ENCODE results near the gene PRSS33. TPM values are rescaled to one million over a fixed set of nuclear protein-coding genes. Genes with fewer than 3 reads are reported as not detected.

Gene PRSS33
- total RNA-seq, 4 donors from 2014 or later = not detected

DNA sequence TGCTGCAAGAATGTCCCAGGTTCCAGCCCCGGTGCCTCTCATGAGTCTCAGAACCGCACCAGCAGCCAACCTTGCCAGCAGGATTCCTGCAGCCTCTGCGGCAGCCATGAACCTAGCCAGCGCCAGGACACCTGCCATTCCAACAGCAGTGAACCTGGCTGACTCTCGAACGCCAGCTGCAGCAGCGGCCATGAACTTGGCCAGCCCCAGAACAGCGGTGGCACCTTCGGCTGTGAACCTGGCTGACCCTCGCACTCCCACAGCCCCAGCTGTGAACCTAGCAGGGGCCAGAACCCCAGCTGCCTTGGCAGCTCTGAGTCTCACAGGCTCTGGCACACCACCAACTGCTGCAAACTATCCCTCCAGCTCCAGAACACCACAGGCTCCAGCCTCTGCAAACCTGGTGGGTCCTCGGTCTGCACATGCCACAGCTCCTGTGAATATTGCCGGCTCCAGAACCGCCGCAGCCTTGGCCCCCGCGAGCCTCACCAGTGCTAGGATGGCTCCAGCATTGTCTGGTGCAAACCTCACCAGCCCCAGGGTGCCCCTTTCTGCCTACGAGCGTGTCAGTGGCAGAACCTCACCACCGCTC lies 20.1 kb downstream of the PRSS33 start:
- H3K27ac ChIP-seq = no peak overlapping the region
- H3K36me3 ChIP-seq = peaks cover 0 to 100% of the 10 kb centered on the region in 2 donors

GRCh38 chr16:2766430-2767139 lies 20.8 kb downstream of the PRSS33 start:
- H3K9me3 ChIP-seq = no peaks in the 10 kb centered on the region
- H3K4me1 ChIP-seq = peaks cover 0 to 41% (median 0%) of the 10 kb centered on the region in 3 donors
- TF ChIP-seq CTCF (IDR thresholded peaks at IDR 0.05) (no peak), POLR2A (IDR thresholded peaks at IDR 0.05) (no peak), EP300 (IDR thresholded peaks at IDR 0.05) (no peak)
- no peaks in the 10 kb centered on the region for H3K27me3 ChIP-seq
- no peak overlapping the region for H3K27ac ChIP-seq
- H3K36me3 ChIP-seq = peaks cover 0 to 100% of the 10 kb centered on the region in 2 donors
- 94% methylated on average over 37 of the region's 44 CpGs; no CpG with 5 or more reads in 1 of the 2 donors for WGBS, 2 donors (ENCODE audit: low coverage in 1 of 2)
- no peak for ATAC-seq
- H3K4me3 ChIP-seq = no peak overlapping the region

More for the DNA sequence above, 20.1 kb downstream of the PRSS33 start:
- TF ChIP-seq EP300 (IDR thresholded peaks at IDR 0.05) (no peak), POLR2A (IDR thresholded peaks at IDR 0.05) (no peak), POLR2AphosphoS5 (IDR thresholded peaks at IDR 0.05) (no peak), CTCF (IDR thresholded peaks at IDR 0.05) (no peak)
- peaks cover 0 to 41% (median 0%) of the 10 kb centered on the region in 3 donors for H3K4me1 ChIP-seq
- WGBS, 2 donors (ENCODE audit: low coverage in 1 of 2) = 90% methylated on average over 2 of the region's 19 CpGs; no CpG with 5 or more reads in 1 of the 2 donors
- H3K27me3 ChIP-seq = no peaks in the 10 kb centered on the region
- H3K9me3 ChIP-seq = no peaks in the 10 kb centered on the region
- no peak overlapping the region for H3K4me3 ChIP-seq
- no peak for ATAC-seq

DNA sequence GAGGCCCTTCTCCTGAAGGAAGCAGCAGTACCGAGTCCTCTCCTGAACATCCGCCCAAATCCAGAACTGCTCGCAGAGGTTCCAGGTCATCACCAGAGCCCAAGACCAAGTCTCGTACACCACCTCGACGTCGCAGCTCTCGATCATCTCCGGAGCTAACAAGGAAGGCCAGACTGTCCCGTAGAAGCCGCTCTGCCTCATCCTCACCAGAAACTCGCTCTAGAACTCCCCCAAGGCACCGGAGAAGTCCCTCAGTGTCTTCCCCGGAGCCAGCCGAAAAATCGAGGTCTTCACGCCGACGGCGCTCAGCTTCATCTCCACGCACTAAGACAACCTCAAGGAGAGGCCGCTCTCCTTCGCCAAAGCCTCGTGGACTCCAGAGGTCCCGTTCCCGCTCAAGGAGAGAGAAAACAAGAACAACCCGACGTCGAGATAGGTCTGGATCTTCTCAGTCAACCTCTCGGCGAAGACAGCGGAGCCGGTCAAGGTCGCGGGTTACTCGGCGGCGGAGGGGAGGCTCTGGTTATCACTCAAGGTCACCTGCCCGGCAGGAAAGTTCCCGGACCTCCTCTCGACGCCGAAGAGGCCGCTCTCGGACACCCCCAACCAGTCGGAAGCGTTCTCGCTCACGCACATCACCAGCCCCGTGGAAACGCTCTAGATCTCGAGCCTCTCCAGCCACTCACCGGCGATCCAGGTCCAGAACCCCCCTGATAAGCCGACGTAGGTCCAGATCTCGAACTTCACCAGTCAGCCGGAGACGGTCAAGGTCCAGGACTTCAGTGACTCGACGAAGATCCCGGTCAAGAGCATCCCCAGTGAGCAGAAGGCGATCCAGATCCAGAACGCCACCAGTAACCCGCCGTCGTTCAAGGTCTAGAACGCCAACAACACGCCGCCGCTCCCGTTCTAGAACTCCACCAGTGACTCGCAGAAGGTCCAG lies 21.6 kb downstream of the PRSS33 start:
- H3K9me3 ChIP-seq = no peaks in the 10 kb centered on the region
- H3K4me3 ChIP-seq = no peak overlapping the region
- peaks cover 0 to 35% (median 0%) of the 10 kb centered on the region in 3 donors for H3K4me1 ChIP-seq
- H3K27ac ChIP-seq = no peak overlapping the region
- no peaks in the 10 kb centered on the region for H3K27me3 ChIP-seq
- TF ChIP-seq POLR2AphosphoS5 (IDR thresholded peaks at IDR 0.05) (no peak), CTCF (IDR thresholded peaks at IDR 0.05) (no peak), EP300 (IDR thresholded peaks at IDR 0.05) (no peak), POLR2A (IDR thresholded peaks at IDR 0.05) (no peak)
- H3K36me3 ChIP-seq = peaks cover 0 to 100% of the 10 kb centered on the region in 2 donors
- no peak for ATAC-seq
- 97 to 99% methylated on average over 13 to 14 of the region's 73 CpGs for WGBS, 2 donors (ENCODE audit: low coverage in 1 of 2)

DNA sequence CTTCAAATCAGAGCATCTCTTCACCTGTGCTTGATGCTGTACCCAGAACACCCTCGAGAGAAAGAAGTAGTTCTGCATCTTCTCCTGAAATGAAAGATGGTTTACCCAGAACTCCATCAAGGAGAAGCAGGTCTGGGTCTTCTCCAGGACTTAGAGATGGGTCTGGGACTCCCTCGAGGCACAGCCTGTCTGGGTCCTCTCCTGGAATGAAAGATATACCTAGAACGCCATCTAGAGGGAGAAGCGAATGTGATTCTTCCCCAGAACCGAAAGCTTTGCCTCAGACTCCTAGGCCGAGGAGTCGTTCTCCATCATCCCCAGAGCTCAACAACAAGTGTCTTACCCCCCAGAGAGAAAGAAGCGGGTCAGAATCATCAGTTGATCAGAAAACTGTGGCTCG lies 22.6 kb downstream of the PRSS33 start:
- peaks cover 0 to 31% (median 0%) of the 10 kb centered on the region in 3 donors for H3K4me1 ChIP-seq
- H3K36me3 ChIP-seq = peaks cover 3 to 100% of the 10 kb centered on the region in 2 donors
- H3K9me3 ChIP-seq = no peaks in the 10 kb centered on the region
- no peak overlapping the region for H3K27ac ChIP-seq
- no peak for ATAC-seq
- H3K27me3 ChIP-seq = no peaks in the 10 kb centered on the region
- no peak overlapping the region for H3K4me3 ChIP-seq
- 87 to 93% methylated on average over 5 to 8 of the region's 9 CpGs for WGBS, 2 donors (ENCODE audit: low coverage in 1 of 2)
- TF ChIP-seq CTCF (IDR thresholded peaks at IDR 0.05) (no peak), POLR2A (IDR thresholded peaks at IDR 0.05) (no peak), POLR2AphosphoS5 (IDR thresholded peaks at IDR 0.05) (no peak), EP300 (IDR thresholded peaks at IDR 0.05) (no peak)

Measured in gastroesophageal sphincter (tissue), 4 donors.